PC-9 (cell line): Measurements from ENCODE around the gene CNBP.

ENCODE experiments used
- CTCF ChIP-seq: fragments of 200-600 bp; sonication (generic); conservative IDR thresholded peaks from 2 replicates; pipeline ENCODE4 v1.6.1; 2017; ENCODE audit warnings: mixed run types, antibody characterized with exemption, mild to moderate bottlenecking, moderate library complexity
- EZH2 ChIP-seq: fragments of 200-600 bp; sonication (generic); IDR thresholded peaks from 2 replicates; pipeline ENCODE4 v1.8.0; 2017; ENCODE audit warnings: antibody characterized with exemption, low read depth

- TF ChIP-seq EZH2 (no peak), CTCF (no peak)
Observed at GRCh38 chr3:129173206-129173605, 10.5 kb downstream of the CNBP start.
